ENCODE data around the gene SOHLH1. TPM values are rescaled to one million over a fixed set of nuclear protein-coding genes. Genes with fewer than 3 reads are reported as not detected.

SOHLH1 gene
- total RNA-seq, 1 experiment from 2014 or later, result not detected

DNA sequence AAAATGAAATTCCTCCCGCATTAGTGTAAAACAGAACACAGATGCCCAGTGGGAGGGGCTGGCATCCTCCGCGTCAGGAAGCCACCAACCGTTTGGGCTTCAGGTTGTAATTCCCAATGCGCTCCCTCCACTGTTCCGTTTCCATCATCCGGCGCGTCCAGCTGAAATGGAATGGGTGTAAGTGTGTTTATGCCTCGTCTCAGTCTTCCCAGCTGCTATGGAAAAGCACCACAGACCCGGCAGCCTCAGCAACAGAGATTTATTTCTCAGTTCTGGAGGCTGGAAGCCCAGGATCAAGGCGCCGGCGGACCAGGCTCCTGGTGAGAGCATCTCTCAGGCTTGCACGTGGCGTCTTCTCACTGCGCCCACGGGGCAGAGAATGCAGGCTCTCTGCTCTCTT is 23.1 kb upstream of the SOHLH1 start (continued):
- TF ChIP-seq, protein P1, sequence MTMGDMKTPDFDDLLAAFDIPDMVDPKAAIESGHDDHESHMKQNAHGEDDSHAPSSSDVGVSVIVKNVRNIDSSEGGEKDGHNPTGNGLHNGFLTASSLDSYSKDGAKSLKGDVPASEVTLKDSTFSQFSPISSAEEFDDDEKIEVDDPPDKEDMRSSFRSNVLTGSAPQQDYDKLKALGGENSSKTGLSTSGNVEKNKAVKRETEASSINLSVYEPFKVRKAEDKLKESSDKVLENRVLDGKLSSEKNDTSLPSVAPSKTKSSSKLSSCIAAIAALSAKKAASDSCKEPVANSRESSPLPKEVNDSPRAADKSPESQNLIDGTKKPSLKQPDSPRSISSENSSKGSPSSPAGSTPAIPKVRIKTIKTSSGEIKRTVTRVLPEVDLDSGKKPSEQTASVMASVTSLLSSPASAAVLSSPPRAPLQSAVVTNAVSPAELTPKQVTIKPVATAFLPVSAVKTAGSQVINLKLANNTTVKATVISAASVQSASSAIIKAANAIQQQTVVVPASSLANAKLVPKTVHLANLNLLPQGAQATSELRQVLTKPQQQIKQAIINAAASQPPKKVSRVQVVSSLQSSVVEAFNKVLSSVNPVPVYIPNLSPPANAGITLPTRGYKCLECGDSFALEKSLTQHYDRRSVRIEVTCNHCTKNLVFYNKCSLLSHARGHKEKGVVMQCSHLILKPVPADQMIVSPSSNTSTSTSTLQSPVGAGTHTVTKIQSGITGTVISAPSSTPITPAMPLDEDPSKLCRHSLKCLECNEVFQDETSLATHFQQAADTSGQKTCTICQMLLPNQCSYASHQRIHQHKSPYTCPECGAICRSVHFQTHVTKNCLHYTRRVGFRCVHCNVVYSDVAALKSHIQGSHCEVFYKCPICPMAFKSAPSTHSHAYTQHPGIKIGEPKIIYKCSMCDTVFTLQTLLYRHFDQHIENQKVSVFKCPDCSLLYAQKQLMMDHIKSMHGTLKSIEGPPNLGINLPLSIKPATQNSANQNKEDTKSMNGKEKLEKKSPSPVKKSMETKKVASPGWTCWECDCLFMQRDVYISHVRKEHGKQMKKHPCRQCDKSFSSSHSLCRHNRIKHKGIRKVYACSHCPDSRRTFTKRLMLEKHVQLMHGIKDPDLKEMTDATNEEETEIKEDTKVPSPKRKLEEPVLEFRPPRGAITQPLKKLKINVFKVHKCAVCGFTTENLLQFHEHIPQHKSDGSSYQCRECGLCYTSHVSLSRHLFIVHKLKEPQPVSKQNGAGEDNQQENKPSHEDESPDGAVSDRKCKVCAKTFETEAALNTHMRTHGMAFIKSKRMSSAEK (CRISPR knock-in tag; IDR thresholded peaks at IDR 0.05; ENCODE audit: borderline replicate concordance), result no peak
- TF ChIP-seq MYBL2 (CRISPR knock-in tag; IDR thresholded peaks at IDR 0.05), result no peak
- TF ChIP-seq ZNF138 (CRISPR knock-in tag; conservative IDR thresholded peaks at IDR 0.05), result no peak

DNA sequence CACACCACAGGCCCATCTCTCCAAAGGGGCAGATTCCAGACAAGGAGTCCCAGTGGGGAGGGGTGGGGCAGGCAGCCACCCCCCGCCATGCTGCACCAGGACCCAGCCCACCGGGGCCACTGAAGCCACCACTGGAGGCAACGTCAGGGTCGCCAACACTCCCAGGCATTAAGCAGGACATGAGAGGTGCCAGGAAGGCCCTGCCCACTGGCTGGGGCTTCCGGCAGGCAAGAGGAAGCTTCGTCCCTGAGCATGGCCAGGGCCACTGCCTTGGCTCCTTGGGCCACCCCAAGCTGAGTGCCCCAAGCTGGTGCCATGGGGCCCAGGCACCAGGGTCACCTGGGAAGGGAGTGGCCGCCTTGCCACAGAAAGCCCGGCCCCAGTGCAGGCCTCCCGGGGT is 20.2 kb upstream of the SOHLH1 start:
- H3K4me1 Mint-ChIP-seq, result peaks cover 3% of the 10 kb centered on the region; the same call in 1 of the 2 replicates
- no peaks in the 10 kb centered on the region for H3K9me3 Mint-ChIP-seq
- ATAC-seq, result no peak
- ChIA-PET POLR2A (no interaction called here), CTCF (interaction anchor here (1.2 kb wide), 2 partner anchors 16 to 22 kb away, joined by 4 to 5 read pairs; no protein-coding TSS in a partner anchor)
- no peak overlapping the region for H3K4me3 Mint-ChIP-seq
- TF ChIP-seq, protein P1 (CRISPR knock-in tag; IDR thresholded peaks at IDR 0.05; ENCODE audit: borderline replicate concordance), result no peak
- TF ChIP-seq ZBTB21 (CRISPR knock-in tag; IDR thresholded peaks at IDR 0.05; ENCODE audit: borderline replicate concordance) (no peak), TEAD4 (CRISPR knock-in tag; IDR thresholded peaks at IDR 0.05) (no peak), IRF2 (CRISPR knock-in tag; IDR thresholded peaks at IDR 0.05; ENCODE audit: borderline replicate concordance, low read depth) (no peak), ZNF396 (CRISPR knock-in tag; IDR thresholded peaks at IDR 0.05; ENCODE audit: borderline replicate concordance) (no peak)
- peaks cover 17% of the 10 kb centered on the region for H3K27me3 Mint-ChIP-seq (ENCODE audit: low read depth)
- no peaks in the 10 kb centered on the region for H3K36me3 Mint-ChIP-seq
- DNase-seq (ENCODE audit: low spot score), result no peak
- no peak overlapping the region for H3K27ac Mint-ChIP-seq

DNA sequence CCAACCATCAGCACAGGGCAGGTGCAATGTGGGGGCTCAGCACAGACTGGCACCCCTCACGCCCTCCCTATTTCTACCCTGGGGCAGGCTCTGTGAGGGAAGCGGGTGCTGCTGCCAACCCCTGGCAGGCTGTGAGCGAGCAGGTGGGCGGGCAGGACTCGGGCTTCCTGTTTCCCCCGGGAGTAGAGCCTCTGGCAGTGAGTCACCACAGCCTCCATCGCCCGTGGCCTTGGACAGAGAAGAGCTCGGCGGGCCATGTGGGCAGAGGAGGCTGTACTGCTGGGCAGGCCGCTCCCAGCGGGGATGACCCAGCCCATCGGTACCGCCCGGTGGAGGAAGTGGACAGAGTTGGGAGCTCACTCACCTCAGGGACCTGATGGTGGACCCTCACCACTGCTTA is 19.3 kb upstream of the SOHLH1 start:
- Mint-ChIP-seq H3K4me3 (no peak overlapping the region), H3K36me3 (no peaks in the 10 kb centered on the region), H3K27ac (no peak overlapping the region), H3K27me3 (ENCODE audit: low read depth) (peaks cover 17% of the 10 kb centered on the region), H3K9me3 (no peaks in the 10 kb centered on the region), H3K4me1 (peaks cover 3% of the 10 kb centered on the region; the same call in 1 of the 2 replicates)
- ATAC-seq (no peak), DNase-seq (ENCODE audit: low spot score) (no peak)
- ChIA-PET CTCF (no interaction called here), POLR2A (no interaction called here)
- TF ChIP-seq JAZF1 (CRISPR knock-in tag; IDR thresholded peaks at IDR 0.05) (no peak), CREB1 (CRISPR knock-in tag; IDR thresholded peaks at IDR 0.05) (no peak), KAT7 (CRISPR knock-in tag; IDR thresholded peaks at IDR 0.05; ENCODE audit: borderline replicate concordance) (no peak)
- TF ChIP-seq, protein P2, sequence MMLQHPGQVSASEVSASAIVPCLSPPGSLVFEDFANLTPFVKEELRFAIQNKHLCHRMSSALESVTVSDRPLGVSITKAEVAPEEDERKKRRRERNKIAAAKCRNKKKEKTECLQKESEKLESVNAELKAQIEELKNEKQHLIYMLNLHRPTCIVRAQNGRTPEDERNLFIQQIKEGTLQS (CRISPR knock-in tag; conservative IDR thresholded peaks at IDR 0.05), result no peak
- TF ChIP-seq, protein P3, sequence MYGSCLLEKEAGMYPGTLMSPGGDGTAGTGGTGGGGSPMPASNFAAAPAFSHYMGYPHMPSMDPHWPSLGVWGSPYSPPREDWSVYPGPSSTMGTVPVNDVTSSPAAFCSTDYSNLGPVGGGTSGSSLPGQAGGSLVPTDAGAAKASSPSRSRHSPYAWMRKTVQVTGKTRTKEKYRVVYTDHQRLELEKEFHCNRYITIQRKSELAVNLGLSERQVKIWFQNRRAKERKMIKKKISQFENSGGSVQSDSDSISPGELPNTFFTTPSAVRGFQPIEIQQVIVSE (CRISPR knock-in tag; IDR thresholded peaks at IDR 0.05; ENCODE audit: borderline replicate concordance), result no peak

All from WTC11 (cell line).